GM23338 (cell line): ENCODE data around the gene CISH. TPM values are rescaled to one million over a fixed set of nuclear protein-coding genes. Genes with fewer than 3 reads are reported as not detected.

Source experiments
- ATAC-seq: fragments of 200-7000 bp; cut with Tn5 transposase; 3 replicates; pipeline ENCODE4 v1.9.1; 2020
- DNase-seq: peaks from one replicate; pipeline ENCODE4 v3.0.0-alpha.2; 2015; ENCODE audit warnings: low spot score
- H2AFZ ChIP-seq: fragments of 200-600 bp; sonication (generic); 2 replicates; pipeline ENCODE4 v1.8.0; 2016; ENCODE audit warnings: antibody characterized with exemption, mild to moderate bottlenecking, moderate library complexity
- H3F3A ChIP-seq: fragments of 200-600 bp; sonication (generic); replicated peaks from 2 replicates; pipeline ENCODE4 v1.8.0; 2017; ENCODE audit warnings: antibody characterized with exemption, mixed run types, low read depth
- H3K27ac ChIP-seq: fragments of 200-600 bp; sonication (generic); 2 replicates; pipeline ENCODE4 v1.6.1; 2016; ENCODE audit warnings: low read depth
- H3K27me3 ChIP-seq: fragments of 200-600 bp; sonication (generic); 2 replicates; pipeline ENCODE4 v1.8.0; 2016; ENCODE audit warnings: mild to moderate bottlenecking, mixed run types, moderate library complexity; ENCODE audit not compliant: insufficient read depth
- H3K36me3 ChIP-seq: fragments of 200-600 bp; sonication (generic); 2 replicates; pipeline ENCODE4 v1.8.0; 2016; ENCODE audit warnings: mild to moderate bottlenecking; ENCODE audit not compliant: insufficient read depth
- H3K4me1 ChIP-seq: fragments of 200-600 bp; sonication (generic); 2 replicates; pipeline ENCODE4 v1.8.0; 2016; ENCODE audit warnings: mild to moderate bottlenecking, moderate library complexity; ENCODE audit not compliant: insufficient read depth
- H3K4me2 ChIP-seq: fragments of 200-600 bp; sonication (generic); 2 replicates; pipeline ENCODE4 v1.7.1; 2017; ENCODE audit warnings: mixed run types
- H3K4me3 ChIP-seq: fragments of 200-600 bp; sonication (generic); 2 replicates; pipeline ENCODE4 v1.6.1; 2016; ENCODE audit warnings: mixed run types
- H3K79me2 ChIP-seq: fragments of 200-600 bp; sonication (generic); replicated peaks from 2 replicates; pipeline ENCODE4 v1.8.0; 2017; ENCODE audit warnings: mild to moderate bottlenecking; ENCODE audit not compliant: insufficient read depth
- H3K9me2 ChIP-seq: fragments of 200-600 bp; sonication (generic); 2 replicates; pipeline ENCODE4 v1.8.0; 2017; ENCODE audit not compliant: insufficient read depth
- H4K20me1 ChIP-seq: fragments of 200-600 bp; sonication (generic); replicated peaks from 2 replicates; pipeline ENCODE4 v1.8.0; 2017; ENCODE audit warnings: mild to moderate bottlenecking; ENCODE audit not compliant: insufficient read depth
- H3K27ac Mint-ChIP-seq: 2 replicates; pipeline ENCODE4 v1.8.0; 2020; ENCODE audit warnings: inconsistent platforms, mild to moderate bottlenecking, moderate library complexity, mixed read lengths
- H3K27me3 Mint-ChIP-seq: 3 replicates; pipeline ENCODE4 v1.8.0; 2022; ENCODE audit warnings: low read depth, mild to moderate bottlenecking, moderate library complexity, mixed read lengths, inconsistent platforms; ENCODE audit not compliant: insufficient read depth, poor library complexity
- H3K36me3 Mint-ChIP-seq: 3 replicates; pipeline ENCODE4 v1.8.0; 2021; ENCODE audit warnings: low read depth, mild to moderate bottlenecking, inconsistent platforms, moderate library complexity, mixed read lengths
- H3K4me1 Mint-ChIP-seq: 3 replicates; pipeline ENCODE4 v1.8.0; 2020; ENCODE audit warnings: mild to moderate bottlenecking, inconsistent platforms, mixed read lengths
- H3K4me3 Mint-ChIP-seq: 3 replicates; pipeline ENCODE4 v1.8.0; 2021; ENCODE audit warnings: moderate library complexity, mild to moderate bottlenecking, inconsistent platforms, mixed read lengths
- H3K9me3 Mint-ChIP-seq: 3 replicates; pipeline ENCODE4 v1.8.0; 2020; ENCODE audit warnings: moderate library complexity, mild to moderate bottlenecking, inconsistent platforms, mixed read lengths
- EZH2phosphoT487 ChIP-seq: fragments of 200-600 bp; sonication (generic); IDR thresholded peaks from one replicate; pipeline ENCODE4 v1.8.1; 2018; ENCODE audit warnings: antibody characterized with exemption; ENCODE audit not compliant: unreplicated experiment
- JUNB ChIP-seq: IDR thresholded peaks from one replicate; pipeline ENCODE4 v1.6.1; 2016; ENCODE audit warnings: antibody characterized with exemption; ENCODE audit not compliant: unreplicated experiment
- NANOG ChIP-seq: IDR thresholded peaks from 2 replicates; pipeline ENCODE4 v1.6.1; 2016; ENCODE audit warnings: antibody characterized with exemption, borderline replicate concordance
- POLR2AphosphoS5 ChIP-seq: IDR thresholded peaks from 2 replicates; pipeline ENCODE4 v1.6.1; 2016; ENCODE audit warnings: antibody characterized with exemption, low read depth
- ZNF114 ChIP-seq: fragments of 250-450 bp; sonication (Bioruptor Pico); IDR thresholded peaks from 2 replicates; pipeline ENCODE4 v1.5.0; 2020; ENCODE audit warnings: mild to moderate bottlenecking, moderate library complexity
- ZNF331 ChIP-seq: fragments of 250-450 bp; sonication (Bioruptor Pico); IDR thresholded peaks from 2 replicates; pipeline ENCODE4 v1.5.0; 2020; ENCODE audit warnings: low read depth, mild to moderate bottlenecking, moderate library complexity
- polyA plus RNA-seq: library from polyadenylated mRNA; unstranded; fragments of >200 nt; fragmentation: Nextera tagmentation; extraction: Ambion mirVana; gene quantifications from 2 replicates; pipeline ENCODE4 v1.2.1, GENCODE V29; 2016
- total RNA-seq: library from RNA; depleted of rRNA; stranded (reverse); fragments of >200 nt; shearing (Covaris generic); gene quantifications from 2 replicates; pipeline ENCODE4 v1.2.3, GENCODE V29; 2014
- TF ChIP-seq, protein P1 (sequence below): IDR thresholded peaks from 2 replicates; pipeline ENCODE4 v1.6.1; 2016; ENCODE audit warnings: antibody characterized with exemption
- TF ChIP-seq, protein P2 (sequence below): fragments of 250-450 bp; sonication (Bioruptor Pico); IDR thresholded peaks from 2 replicates; pipeline ENCODE4 v1.5.0; 2020; ENCODE audit warnings: mild to moderate bottlenecking, moderate library complexity
- TF ChIP-seq, protein P3 (sequence below): IDR thresholded peaks from one replicate; pipeline ENCODE4 v1.6.1; 2018; ENCODE audit warnings: antibody characterized with exemption; ENCODE audit not compliant: unreplicated experiment

The CISH gene
- total and polyA plus RNA-seq, 2 experiments from 2014 or later: 2.1 to 3.6 TPM

DNA sequence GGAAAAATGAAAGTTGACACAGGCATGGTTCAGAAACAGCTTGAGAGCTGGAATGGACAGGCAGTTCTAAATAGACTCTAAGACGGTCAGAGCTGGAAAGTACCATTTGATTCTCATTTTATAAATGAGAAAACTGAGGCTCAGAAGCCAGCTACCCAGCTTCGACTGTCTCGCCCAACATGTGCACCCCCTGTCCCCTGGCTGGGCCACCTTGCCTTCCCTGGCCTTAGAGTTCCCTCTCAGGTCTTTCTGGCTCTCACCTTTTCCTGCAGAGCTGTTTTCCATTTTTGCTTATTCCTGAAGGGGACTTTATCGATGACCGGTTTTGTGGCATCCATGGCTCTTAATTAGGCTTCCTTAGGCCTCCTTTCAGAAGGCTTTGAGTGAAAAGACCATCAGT, 45.8 kb upstream of the CISH start:
- no peak overlapping the region for H3K4me3 Mint-ChIP-seq
- Histone ChIP-seq H3K79me2 (no peaks in the 10 kb centered on the region), H3K27me3 (no peaks in the 10 kb centered on the region), H3K9me2 (no peaks in the 10 kb centered on the region; the same call in 1 of the 2 replicates), H3F3A (0 out of 2 replicates have a peak, but pooled peaks cover 3% of the 10 kb centered on the region), H3K27ac (no peak overlapping the region), H3K4me1 (peaks cover 3% of the 10 kb centered on the region), H3K4me3 (no peak overlapping the region), H3K36me3 (no peaks in the 10 kb centered on the region), H4K20me1 (no peaks in the 10 kb centered on the region), H3K4me2 (no peak overlapping the region), H2AFZ (no peak overlapping the region)
- DNase-seq (no peak), ATAC-seq (no peak)
- no peaks in the 10 kb centered on the region for H3K9me3 Mint-ChIP-seq
- no peak for TF ChIP-seq POLR2AphosphoS5
- no peak for TF ChIP-seq JUNB
- TF ChIP-seq, protein P1, sequence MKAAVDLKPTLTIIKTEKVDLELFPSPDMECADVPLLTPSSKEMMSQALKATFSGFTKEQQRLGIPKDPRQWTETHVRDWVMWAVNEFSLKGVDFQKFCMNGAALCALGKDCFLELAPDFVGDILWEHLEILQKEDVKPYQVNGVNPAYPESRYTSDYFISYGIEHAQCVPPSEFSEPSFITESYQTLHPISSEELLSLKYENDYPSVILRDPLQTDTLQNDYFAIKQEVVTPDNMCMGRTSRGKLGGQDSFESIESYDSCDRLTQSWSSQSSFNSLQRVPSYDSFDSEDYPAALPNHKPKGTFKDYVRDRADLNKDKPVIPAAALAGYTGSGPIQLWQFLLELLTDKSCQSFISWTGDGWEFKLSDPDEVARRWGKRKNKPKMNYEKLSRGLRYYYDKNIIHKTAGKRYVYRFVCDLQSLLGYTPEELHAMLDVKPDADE: no peak
- TF ChIP-seq, protein P2, sequence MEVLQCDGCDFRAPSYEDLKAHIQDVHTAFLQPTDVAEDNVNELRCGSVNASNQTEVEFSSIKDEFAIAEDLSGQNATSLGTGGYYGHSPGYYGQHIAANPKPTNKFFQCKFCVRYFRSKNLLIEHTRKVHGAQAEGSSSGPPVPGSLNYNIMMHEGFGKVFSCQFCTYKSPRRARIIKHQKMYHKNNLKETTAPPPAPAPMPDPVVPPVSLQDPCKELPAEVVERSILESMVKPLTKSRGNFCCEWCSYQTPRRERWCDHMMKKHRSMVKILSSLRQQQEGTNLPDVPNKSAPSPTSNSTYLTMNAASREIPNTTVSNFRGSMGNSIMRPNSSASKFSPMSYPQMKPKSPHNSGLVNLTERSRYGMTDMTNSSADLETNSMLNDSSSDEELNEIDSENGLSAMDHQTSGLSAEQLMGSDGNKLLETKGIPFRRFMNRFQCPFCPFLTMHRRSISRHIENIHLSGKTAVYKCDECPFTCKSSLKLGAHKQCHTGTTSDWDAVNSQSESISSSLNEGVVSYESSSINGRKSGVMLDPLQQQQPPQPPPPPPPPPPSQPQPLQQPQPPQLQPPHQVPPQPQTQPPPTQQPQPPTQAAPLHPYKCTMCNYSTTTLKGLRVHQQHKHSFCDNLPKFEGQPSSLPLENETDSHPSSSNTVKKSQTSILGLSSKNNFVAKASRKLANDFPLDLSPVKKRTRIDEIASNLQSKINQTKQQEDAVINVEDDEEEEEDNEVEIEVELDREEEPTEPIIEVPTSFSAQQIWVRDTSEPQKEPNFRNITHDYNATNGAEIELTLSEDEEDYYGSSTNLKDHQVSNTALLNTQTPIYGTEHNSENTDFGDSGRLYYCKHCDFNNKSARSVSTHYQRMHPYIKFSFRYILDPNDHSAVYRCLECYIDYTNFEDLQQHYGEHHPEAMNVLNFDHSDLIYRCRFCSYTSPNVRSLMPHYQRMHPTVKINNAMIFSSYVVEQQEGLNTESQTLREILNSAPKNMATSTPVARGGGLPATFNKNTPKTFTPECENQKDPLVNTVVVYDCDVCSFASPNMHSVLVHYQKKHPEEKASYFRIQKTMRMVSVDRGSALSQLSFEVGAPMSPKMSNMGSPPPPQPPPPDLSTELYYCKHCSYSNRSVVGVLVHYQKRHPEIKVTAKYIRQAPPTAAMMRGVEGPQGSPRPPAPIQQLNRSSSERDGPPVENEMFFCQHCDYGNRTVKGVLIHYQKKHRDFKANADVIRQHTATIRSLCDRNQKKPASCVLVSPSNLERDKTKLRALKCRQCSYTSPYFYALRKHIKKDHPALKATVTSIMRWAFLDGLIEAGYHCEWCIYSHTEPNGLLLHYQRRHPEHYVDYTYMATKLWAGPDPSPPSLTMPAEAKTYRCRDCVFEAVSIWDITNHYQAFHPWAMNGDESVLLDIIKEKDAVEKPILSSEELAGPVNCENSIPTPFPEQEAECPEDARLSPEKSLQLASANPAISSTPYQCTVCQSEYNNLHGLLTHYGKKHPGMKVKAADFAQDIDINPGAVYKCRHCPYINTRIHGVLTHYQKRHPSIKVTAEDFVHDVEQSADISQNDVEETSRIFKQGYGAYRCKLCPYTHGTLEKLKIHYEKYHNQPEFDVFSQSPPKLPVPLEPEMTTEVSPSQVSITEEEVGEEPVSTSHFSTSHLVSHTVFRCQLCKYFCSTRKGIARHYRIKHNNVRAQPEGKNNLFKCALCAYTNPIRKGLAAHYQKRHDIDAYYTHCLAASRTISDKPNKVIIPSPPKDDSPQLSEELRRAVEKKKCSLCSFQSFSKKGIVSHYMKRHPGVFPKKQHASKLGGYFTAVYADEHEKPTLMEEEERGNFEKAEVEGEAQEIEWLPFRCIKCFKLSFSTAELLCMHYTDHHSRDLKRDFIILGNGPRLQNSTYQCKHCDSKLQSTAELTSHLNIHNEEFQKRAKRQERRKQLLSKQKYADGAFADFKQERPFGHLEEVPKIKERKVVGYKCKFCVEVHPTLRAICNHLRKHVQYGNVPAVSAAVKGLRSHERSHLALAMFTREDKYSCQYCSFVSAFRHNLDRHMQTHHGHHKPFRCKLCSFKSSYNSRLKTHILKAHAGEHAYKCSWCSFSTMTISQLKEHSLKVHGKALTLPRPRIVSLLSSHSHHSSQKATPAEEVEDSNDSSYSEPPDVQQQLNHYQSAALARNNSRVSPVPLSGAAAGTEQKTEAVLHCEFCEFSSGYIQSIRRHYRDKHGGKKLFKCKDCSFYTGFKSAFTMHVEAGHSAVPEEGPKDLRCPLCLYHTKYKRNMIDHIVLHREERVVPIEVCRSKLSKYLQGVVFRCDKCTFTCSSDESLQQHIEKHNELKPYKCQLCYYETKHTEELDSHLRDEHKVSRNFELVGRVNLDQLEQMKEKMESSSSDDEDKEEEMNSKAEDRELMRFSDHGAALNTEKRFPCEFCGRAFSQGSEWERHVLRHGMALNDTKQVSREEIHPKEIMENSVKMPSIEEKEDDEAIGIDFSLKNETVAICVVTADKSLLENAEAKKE (CRISPR knock-in tag): no peak
- no peak for TF ChIP-seq NANOG
- TF ChIP-seq, protein P3, sequence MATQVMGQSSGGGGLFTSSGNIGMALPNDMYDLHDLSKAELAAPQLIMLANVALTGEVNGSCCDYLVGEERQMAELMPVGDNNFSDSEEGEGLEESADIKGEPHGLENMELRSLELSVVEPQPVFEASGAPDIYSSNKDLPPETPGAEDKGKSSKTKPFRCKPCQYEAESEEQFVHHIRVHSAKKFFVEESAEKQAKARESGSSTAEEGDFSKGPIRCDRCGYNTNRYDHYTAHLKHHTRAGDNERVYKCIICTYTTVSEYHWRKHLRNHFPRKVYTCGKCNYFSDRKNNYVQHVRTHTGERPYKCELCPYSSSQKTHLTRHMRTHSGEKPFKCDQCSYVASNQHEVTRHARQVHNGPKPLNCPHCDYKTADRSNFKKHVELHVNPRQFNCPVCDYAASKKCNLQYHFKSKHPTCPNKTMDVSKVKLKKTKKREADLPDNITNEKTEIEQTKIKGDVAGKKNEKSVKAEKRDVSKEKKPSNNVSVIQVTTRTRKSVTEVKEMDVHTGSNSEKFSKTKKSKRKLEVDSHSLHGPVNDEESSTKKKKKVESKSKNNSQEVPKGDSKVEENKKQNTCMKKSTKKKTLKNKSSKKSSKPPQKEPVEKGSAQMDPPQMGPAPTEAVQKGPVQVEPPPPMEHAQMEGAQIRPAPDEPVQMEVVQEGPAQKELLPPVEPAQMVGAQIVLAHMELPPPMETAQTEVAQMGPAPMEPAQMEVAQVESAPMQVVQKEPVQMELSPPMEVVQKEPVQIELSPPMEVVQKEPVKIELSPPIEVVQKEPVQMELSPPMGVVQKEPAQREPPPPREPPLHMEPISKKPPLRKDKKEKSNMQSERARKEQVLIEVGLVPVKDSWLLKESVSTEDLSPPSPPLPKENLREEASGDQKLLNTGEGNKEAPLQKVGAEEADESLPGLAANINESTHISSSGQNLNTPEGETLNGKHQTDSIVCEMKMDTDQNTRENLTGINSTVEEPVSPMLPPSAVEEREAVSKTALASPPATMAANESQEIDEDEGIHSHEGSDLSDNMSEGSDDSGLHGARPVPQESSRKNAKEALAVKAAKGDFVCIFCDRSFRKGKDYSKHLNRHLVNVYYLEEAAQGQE: no peak
- no peak for TF ChIP-seq ZNF114 (CRISPR knock-in tag)
- no peak for TF ChIP-seq ZNF331 (CRISPR knock-in tag)
- TF ChIP-seq EZH2phosphoT487: no peak
- H3K27ac Mint-ChIP-seq: no peak overlapping the region
- no peaks in the 10 kb centered on the region for H3K36me3 Mint-ChIP-seq
- H3K4me1 Mint-ChIP-seq: peaks cover 2% of the 10 kb centered on the region; the same call in 2 of the 3 replicates
- H3K27me3 Mint-ChIP-seq: peaks cover 4% of the 10 kb centered on the region
